Measurements from ENCODE around the gene PASK.

Gene PASK

DNA sequence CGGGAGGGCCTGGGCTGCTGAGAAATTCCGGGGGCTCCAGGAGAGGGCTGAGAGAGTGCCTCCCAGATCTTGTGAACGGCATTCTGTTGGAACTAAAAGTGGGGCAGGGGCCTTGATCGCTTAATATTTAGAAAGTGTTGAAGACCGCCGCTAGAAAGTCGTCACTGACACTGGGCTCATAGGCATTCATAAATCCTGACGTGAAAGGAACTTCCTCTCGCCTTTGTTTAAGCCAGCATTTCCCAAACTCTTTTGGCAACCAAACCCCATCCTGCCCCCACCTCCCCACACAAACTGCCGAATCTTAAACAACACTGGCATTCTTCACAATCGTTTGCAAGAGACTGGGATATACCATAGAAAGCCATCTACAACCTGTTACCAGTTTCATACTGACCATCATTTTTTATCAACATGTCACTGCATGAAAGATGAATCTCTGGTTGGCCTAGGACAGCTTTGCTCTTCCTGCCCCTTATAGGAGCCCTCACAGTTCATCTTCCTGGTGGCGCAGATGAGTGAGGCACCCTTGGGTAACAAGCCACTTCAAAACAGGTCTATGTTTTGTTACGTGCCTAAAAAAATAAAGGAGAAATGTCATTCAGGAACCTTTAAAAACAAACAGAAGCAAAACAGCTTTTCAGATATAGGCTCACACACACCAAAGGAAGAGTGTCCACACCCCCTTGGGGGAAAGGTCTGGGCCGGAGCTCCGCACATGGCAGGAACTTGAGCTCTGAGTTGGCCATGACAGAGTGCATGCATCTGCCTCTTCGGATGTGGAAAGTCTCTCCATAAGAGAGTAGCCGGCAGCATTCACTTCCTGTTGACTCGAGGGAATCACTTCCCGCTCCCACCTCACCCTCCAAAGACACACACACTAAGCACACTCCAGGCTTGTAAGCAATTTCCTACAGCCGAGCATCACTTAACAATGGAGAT, 60.2 kb downstream of the PASK start:
- no peak overlapping the region for H3K4me3 ChIP-seq (ENCODE audit: low read depth, low read length)
- no peak for DNase-seq
- TF ChIP-seq, protein P1, sequence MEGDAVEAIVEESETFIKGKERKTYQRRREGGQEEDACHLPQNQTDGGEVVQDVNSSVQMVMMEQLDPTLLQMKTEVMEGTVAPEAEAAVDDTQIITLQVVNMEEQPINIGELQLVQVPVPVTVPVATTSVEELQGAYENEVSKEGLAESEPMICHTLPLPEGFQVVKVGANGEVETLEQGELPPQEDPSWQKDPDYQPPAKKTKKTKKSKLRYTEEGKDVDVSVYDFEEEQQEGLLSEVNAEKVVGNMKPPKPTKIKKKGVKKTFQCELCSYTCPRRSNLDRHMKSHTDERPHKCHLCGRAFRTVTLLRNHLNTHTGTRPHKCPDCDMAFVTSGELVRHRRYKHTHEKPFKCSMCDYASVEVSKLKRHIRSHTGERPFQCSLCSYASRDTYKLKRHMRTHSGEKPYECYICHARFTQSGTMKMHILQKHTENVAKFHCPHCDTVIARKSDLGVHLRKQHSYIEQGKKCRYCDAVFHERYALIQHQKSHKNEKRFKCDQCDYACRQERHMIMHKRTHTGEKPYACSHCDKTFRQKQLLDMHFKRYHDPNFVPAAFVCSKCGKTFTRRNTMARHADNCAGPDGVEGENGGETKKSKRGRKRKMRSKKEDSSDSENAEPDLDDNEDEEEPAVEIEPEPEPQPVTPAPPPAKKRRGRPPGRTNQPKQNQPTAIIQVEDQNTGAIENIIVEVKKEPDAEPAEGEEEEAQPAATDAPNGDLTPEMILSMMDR (IDR thresholded peaks at IDR 0.05; ENCODE audit: low read depth, low read length, missing control alignments) = no peak
- H3K27ac ChIP-seq = no peak overlapping the region
- in situ Hi-C loops (cut with HindIII; ENCODE audit: low pct_ligation_motif_present, low sequenced_read_pairs) = loop anchor here (25.0 kb wide), 1 partner anchor 252 kb away; no protein-coding TSS in a partner anchor
- H3K27me3 ChIP-seq (replicated peaks) = no peaks in the 10 kb centered on the region
- peaks cover 38% of the 10 kb centered on the region for H3K36me3 ChIP-seq (replicated peaks)

DNA sequence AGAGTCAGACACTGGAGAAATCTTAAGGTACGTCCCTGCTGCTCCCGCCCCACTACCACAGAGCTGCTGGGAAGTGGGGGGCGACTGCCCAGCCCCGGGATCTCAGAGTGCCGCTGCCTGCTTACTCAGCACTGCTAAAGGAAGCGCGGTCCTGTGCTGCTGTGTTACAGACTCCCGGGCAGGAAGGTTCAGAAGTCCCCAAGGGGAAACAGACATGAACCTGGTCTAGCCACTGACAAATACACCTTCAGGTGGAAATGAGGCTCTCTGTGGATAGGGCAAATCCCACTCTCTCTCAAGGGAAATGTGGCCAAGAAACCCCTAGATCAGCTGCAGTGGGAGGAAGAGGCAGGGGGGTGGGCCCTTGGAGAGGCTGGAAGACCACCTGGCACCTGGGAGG, 60.9 kb downstream of the PASK start:
- in situ Hi-C loops (cut with HindIII; ENCODE audit: low pct_ligation_motif_present, low sequenced_read_pairs) = loop anchor here (25.0 kb wide), 1 partner anchor 251 kb away; no protein-coding TSS in a partner anchor
- Histone ChIP-seq H3K4me3 (ENCODE audit: low read depth, low read length) (no peak overlapping the region), H3K27ac (no peak overlapping the region), H3K36me3 (replicated peaks) (peaks cover 38% of the 10 kb centered on the region), H3K27me3 (replicated peaks) (no peaks in the 10 kb centered on the region)
- TF ChIP-seq, protein P1 (IDR thresholded peaks at IDR 0.05; ENCODE audit: low read depth, low read length, missing control alignments) = no peak
- DNase-seq = no peak

DNA sequence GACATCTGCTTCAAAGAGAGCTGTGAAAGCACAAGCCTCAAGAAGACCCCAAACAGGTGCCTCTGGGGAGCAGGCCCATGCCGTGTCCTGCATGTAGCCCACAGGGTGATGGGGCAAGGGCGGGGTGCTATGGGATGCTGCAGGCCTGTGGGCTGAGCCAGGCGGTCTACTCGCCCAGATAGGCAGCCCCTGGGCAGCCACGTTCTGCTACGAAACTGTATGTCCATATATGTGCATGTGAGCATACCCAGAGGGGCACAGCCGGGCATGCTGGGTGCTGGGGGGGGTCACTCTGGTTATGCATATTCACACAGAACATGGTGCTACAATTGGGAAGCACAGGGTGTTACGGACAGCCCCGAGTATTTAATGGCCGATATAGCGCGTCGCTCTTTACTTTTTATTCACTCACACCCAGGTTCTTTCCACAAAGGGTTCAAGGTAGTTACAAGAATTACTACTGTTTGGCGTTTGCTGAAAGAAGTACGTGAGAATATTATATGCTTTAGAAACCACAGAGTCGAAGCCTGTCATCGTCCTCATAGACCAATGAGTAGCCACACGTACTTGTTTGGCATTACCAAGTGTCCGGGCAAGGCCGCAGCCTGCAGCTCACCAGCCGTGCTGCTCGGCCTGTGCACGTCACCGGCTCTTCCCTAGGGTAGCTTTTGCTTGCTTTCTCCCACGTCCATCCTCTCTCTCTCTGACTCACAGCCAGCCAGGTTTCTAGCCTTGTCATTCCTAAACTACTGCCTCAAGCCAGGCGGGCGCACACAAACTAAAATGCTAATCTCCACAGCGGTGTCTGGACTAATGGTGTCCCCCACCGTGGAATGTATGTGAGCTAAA, 61.6 kb downstream of the PASK start:
- DNase-seq = no peak
- H3K27ac ChIP-seq = no peak overlapping the region
- H3K4me3 ChIP-seq (ENCODE audit: low read depth, low read length) = no peak overlapping the region
- in situ Hi-C loops (cut with HindIII; ENCODE audit: low pct_ligation_motif_present, low sequenced_read_pairs) = loop anchor here (25.0 kb wide), 1 partner anchor 250 kb away; no protein-coding TSS in a partner anchor
- TF ChIP-seq, protein P1 (IDR thresholded peaks at IDR 0.05; ENCODE audit: low read depth, low read length, missing control alignments) = no peak
- H3K36me3 ChIP-seq (replicated peaks) = peaks cover 34% of the 10 kb centered on the region
- H3K27me3 ChIP-seq (replicated peaks) = no peaks in the 10 kb centered on the region

DNA sequence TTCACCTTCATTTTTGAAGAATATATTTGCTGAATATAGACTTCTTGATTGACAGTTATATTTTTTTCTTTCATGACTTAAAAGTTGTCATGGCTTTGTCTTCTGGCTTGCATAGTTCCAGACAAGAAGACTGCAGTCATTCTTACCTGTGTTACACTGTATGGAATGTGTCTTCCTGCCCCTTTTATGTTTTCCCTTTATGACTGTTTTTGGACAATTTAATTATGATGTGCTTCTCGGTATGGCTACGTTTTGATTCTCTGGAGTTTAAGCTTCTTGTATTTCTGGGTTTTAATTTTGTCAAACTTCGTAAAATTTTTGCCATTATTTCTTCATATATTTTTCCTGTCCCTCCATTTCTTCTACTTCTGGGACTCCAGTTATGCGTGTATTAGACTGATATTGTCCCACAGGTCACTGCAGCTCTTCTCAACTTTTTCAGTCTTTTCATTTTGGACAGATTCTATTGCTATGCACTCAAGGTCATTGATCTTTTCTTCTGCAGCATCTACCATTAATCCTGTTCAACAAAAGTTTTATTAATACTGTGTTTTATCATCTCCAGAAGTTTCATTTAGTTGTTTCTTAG, 64.3 kb downstream of the PASK start:
- TF ChIP-seq, protein P1 (IDR thresholded peaks at IDR 0.05; ENCODE audit: low read depth, low read length, missing control alignments) = no peak
- Histone ChIP-seq H3K4me3 (ENCODE audit: low read depth, low read length) (no peak overlapping the region), H3K36me3 (replicated peaks) (peaks cover 24% of the 10 kb centered on the region), H3K27me3 (replicated peaks) (no peaks in the 10 kb centered on the region), H3K27ac (no peak overlapping the region)
- DNase-seq = no peak
- in situ Hi-C loops (cut with HindIII; ENCODE audit: low pct_ligation_motif_present, low sequenced_read_pairs) = loop anchor here (25.0 kb wide), 1 partner anchor 248 kb away; no protein-coding TSS in a partner anchor

DNA sequence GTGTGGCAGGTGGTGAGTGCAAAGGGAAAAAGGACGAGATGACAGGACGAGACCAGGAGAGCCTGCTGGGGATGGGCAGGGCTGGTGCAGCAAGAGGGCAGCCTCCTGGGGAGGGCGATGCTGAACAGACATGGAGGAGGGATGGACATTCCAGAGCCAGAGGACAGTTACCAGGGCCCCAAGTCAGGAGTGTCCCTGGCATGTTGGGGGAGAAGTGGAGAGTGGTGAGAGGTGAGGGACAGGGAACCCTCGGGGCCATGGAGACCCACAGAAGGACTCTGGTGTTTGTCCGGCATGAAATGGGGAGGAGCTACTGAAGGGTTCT, 66.2 kb downstream of the PASK start:
- TF ChIP-seq, protein P1 (IDR thresholded peaks at IDR 0.05; ENCODE audit: low read depth, low read length, missing control alignments) = no peak
- Histone ChIP-seq H3K27ac (no peak overlapping the region), H3K27me3 (replicated peaks) (no peaks in the 10 kb centered on the region), H3K36me3 (replicated peaks) (peaks cover 9% of the 10 kb centered on the region), H3K4me3 (ENCODE audit: low read depth, low read length) (no peak overlapping the region)
- DNase-seq = no peak
- in situ Hi-C loops (cut with HindIII; ENCODE audit: low pct_ligation_motif_present, low sequenced_read_pairs) = loop anchor here (25.0 kb wide), 1 partner anchor 246 kb away; no protein-coding TSS in a partner anchor
